ENCODE results near the gene DNAJC3. TPM values are rescaled to one million over a fixed set of nuclear protein-coding genes. Genes with fewer than 3 reads are reported as not detected.

Gene DNAJC3
- total RNA-seq, 1 experiment from 2014 or later = 21.2 TPM

DNA sequence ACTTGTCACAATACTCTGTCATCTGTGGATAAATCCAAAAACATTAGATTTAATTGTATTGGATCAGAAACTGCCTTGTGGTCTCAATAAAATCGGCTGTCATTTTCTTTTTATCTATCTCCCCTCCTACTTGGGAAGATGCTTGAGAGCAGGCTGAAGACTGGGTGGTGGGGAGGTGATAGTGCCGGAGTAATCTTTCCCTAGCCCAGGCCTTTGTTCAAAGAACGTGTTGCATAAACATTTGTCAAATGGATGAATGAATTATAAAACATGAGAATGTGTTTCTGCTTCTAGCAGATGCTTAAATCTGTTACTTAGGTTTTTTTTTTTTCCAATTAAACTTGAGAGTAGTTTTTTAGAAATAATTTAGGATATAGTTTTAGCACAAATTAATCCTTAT, 49.9 kb downstream of the DNAJC3 start:
- Histone ChIP-seq H3K23ac (ENCODE audit: insufficient read length, low read depth, low read length) (no peak overlapping the region), H3K23me2 (ENCODE audit: insufficient read length, low read depth, low read length, poor library complexity, severe bottlenecking) (no peaks in the 10 kb centered on the region), H2BK12ac (ENCODE audit: insufficient read length, low read depth, low read length) (no peak overlapping the region), H4K91ac (ENCODE audit: insufficient read length, low read depth, low read length) (no peak overlapping the region), H2BK20ac (ENCODE audit: low read depth, low read length, poor library complexity, severe bottlenecking) (no peak overlapping the region), H4K5ac (ENCODE audit: insufficient read length, low read depth, low read length) (no peak overlapping the region), H3K27me3 (ENCODE audit: insufficient read depth, low read length) (no peaks in the 10 kb centered on the region), H3K79me1 (ENCODE audit: insufficient read depth, low read depth, low read length, poor library complexity, severe bottlenecking) (no peaks in the 10 kb centered on the region), H2AK5ac (ENCODE audit: insufficient read length, low read length) (no peak overlapping the region), H3K9ac (ENCODE audit: extremely low read depth, insufficient read length, low read length) (no peak overlapping the region), H3K18ac (ENCODE audit: insufficient read length, low read depth, low read length) (no peak overlapping the region), H3K27ac (ENCODE audit: insufficient read length, low read depth, low read length) (no peak overlapping the region), H2AFZ (ENCODE audit: low read length) (no peak overlapping the region), H4K8ac (replicated peaks; ENCODE audit: insufficient read length, low read depth, low read length) (no peak overlapping the region), H3T11ph (ENCODE audit: low read length) (no peak overlapping the region), H3K14ac (ENCODE audit: insufficient read depth, low read length) (no peak overlapping the region), H3K4me1 (ENCODE audit: insufficient read depth, low read length) (no peaks in the 10 kb centered on the region), H3K79me2 (ENCODE audit: insufficient read depth, low read length) (no peaks in the 10 kb centered on the region), H3K4ac (ENCODE audit: low read depth, low read length) (no peak overlapping the region), H2BK5ac (ENCODE audit: insufficient read length, low read length) (no peak overlapping the region), H4K20me1 (ENCODE audit: control insufficient read depth, insufficient read depth, insufficient read length) (no peaks in the 10 kb centered on the region), H3K9me3 (ENCODE audit: control insufficient read depth, low read depth, low read length) (peaks cover 8% of the 10 kb centered on the region), H3K4me2 (ENCODE audit: insufficient read depth, insufficient read length, low read length) (no peak overlapping the region), H3K56ac (ENCODE audit: insufficient read length, low read depth, low read length) (no peak overlapping the region), H2BK15ac (ENCODE audit: low read depth, low read length) (no peak overlapping the region), H2BK120ac (ENCODE audit: low read depth, low read length, poor library complexity, severe bottlenecking) (no peak overlapping the region)
- TF ChIP-seq, protein P1, sequence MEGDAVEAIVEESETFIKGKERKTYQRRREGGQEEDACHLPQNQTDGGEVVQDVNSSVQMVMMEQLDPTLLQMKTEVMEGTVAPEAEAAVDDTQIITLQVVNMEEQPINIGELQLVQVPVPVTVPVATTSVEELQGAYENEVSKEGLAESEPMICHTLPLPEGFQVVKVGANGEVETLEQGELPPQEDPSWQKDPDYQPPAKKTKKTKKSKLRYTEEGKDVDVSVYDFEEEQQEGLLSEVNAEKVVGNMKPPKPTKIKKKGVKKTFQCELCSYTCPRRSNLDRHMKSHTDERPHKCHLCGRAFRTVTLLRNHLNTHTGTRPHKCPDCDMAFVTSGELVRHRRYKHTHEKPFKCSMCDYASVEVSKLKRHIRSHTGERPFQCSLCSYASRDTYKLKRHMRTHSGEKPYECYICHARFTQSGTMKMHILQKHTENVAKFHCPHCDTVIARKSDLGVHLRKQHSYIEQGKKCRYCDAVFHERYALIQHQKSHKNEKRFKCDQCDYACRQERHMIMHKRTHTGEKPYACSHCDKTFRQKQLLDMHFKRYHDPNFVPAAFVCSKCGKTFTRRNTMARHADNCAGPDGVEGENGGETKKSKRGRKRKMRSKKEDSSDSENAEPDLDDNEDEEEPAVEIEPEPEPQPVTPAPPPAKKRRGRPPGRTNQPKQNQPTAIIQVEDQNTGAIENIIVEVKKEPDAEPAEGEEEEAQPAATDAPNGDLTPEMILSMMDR (conservative IDR thresholded peaks at IDR 0.05) = no peak
- Mint-ChIP-seq H3K4me1 (no peaks in the 10 kb centered on the region; a peak in 1 of 4 replicates), H3K27ac (no peak overlapping the region), H3K9me3 (peaks cover 17 to 20% of the 10 kb centered on the region in 2 experiments), H3K36me3 (ENCODE audit: insufficient read depth in 1 of 3, low read depth in 3 of 3) (peaks cover 15 to 28% (median 20%) of the 10 kb centered on the region in 3 experiments; a peak in 6 of 7 replicates), H3K4me3 (no peak overlapping the region), H3K27me3 (ENCODE audit: low read depth) (no peaks in the 10 kb centered on the region)
- DNase-seq = no peak
- WGBS (ENCODE audit: extremely low coverage, insufficient read length, low lambda C conversion rate) = no CpG with 5 or more reads among the region's 3 CpGs

All from H9 (cell line).